Kidney epithelial cell (primary cell): ENCODE measurements around the gene PAQR4. TPM values are rescaled to one million over a fixed set of nuclear protein-coding genes. Genes with fewer than 3 reads are reported as not detected.

Experiments used
- DNase-seq: peaks from one replicate; pipeline ENCODE4 v3.0.0-alpha.2; 2010; ENCODE audit warnings: low read depth
- H3K27me3 ChIP-seq: 2 replicates; pipeline ENCODE4 v1.6.0; 2011; ENCODE audit warnings: low read length; ENCODE audit not compliant: control insufficient read depth, insufficient read depth
- H3K36me3 ChIP-seq: 2 replicates; pipeline ENCODE4 v1.5.1; 2011; ENCODE audit warnings: low read length; ENCODE audit not compliant: control insufficient read depth, insufficient read depth
- H3K4me3 ChIP-seq: 2 replicates; pipeline ENCODE4 v1.5.1; 2011; ENCODE audit warnings: low read depth, mild to moderate bottlenecking, control low read depth, low read length
- total RNA-seq: library from RNA; depleted of rRNA; stranded (reverse); fragments of >200 nt; gene quantifications from 2 replicates; pipeline ENCODE4 v1.2.3, GENCODE V29; 2015
- TF ChIP-seq, protein P1 (sequence below): IDR thresholded peaks from 2 replicates; pipeline ENCODE4 v1.5.1; 2011; ENCODE audit warnings: mild to moderate bottlenecking, moderate library complexity, low read length, control low read depth, inconsistent platforms; ENCODE audit not compliant: insufficient read depth, poor library complexity, severe bottlenecking

The PAQR4 gene
- total RNA-seq, 1 donor from 2014 or later, result 15.2 TPM

- no peaks in the 10 kb centered on the region for H3K36me3 ChIP-seq
- H3K27me3 ChIP-seq, result peaks cover 50% of the 10 kb centered on the region
- DNase-seq, result no peak
- H3K4me3 ChIP-seq, result no peak overlapping the region
- TF ChIP-seq, protein P1, sequence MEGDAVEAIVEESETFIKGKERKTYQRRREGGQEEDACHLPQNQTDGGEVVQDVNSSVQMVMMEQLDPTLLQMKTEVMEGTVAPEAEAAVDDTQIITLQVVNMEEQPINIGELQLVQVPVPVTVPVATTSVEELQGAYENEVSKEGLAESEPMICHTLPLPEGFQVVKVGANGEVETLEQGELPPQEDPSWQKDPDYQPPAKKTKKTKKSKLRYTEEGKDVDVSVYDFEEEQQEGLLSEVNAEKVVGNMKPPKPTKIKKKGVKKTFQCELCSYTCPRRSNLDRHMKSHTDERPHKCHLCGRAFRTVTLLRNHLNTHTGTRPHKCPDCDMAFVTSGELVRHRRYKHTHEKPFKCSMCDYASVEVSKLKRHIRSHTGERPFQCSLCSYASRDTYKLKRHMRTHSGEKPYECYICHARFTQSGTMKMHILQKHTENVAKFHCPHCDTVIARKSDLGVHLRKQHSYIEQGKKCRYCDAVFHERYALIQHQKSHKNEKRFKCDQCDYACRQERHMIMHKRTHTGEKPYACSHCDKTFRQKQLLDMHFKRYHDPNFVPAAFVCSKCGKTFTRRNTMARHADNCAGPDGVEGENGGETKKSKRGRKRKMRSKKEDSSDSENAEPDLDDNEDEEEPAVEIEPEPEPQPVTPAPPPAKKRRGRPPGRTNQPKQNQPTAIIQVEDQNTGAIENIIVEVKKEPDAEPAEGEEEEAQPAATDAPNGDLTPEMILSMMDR, result no peak
These were observed 2.3 kb upstream of the PAQR4 start for GRCh38 chr16:2966808-2967191.

DNA sequence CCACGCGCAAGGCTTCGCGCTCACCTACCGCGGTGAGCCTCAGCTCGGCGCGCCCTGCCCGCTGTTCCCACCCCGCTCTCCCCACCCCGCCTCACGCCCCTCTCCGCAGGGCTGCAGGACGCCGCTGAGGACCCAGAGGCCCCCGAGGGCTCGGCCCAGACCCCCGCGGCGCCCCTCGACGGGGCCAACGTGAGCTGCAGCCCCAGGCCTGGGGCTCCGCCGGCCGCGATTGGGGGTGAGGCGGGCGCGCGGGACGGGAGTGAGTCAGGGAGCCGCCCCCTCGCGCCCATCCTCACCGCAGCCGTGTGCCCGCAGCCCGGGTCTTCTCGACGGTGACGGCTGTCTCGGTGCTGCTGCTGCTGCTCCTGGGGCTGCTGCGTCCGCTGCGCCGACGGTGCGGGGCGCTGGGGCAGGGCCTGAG lies 1.9 kb upstream of the PAQR4 start:
- TF ChIP-seq, protein P1, result no peak
- Histone ChIP-seq H3K27me3 (peaks cover 50% of the 10 kb centered on the region), H3K36me3 (no peaks in the 10 kb centered on the region), H3K4me3 (no peak overlapping the region)
- DNase-seq, result no peak

DNA sequence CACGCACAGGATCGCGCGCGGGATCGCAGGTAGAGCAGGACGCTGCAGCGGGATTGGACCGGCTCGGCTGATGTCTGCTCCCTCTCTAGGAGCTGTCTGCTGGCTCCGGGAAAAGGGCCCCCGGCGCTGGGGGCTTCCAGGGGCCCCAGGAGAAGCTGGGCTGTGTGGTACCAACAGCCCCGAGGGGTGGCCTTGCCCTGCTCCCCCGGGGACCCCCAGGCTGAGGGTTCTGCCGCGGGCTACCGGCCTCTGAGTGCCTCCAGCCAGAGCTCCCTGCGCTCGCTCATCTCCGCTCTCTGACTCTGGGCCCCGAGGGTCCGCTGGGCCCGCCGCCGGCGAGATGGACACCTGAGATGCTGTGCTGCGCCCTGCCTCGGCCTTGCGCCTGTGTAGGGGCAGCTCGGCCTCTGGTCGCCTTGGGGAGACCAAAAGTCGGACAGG lies 1.4 kb upstream of the PAQR4 start:
- Histone ChIP-seq H3K36me3 (no peaks in the 10 kb centered on the region), H3K4me3 (no peak overlapping the region), H3K27me3 (peaks cover 46% of the 10 kb centered on the region)
- TF ChIP-seq, protein P1, result no peak
- no peak for DNase-seq

DNA sequence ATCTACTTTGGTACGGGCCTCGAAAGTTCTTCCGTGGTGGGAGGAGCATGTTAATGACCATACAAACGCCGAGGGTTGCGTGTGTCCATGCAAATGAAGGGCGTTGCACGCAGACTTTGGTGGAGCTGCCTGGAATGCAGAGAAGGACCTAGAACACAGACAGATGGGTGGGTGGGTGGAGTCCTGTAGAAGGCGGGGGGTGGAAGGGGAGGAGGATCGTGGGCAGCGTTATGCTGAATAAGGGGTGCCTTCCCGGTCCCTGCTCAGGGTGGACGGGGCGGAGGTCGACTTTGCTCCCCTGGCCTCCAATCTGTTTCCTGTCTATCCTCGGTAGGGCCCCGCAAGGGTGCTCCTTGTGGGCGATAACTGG lies 795 bp upstream of the PAQR4 start:
- Histone ChIP-seq H3K27me3 (peaks cover 43% of the 10 kb centered on the region), H3K36me3 (no peaks in the 10 kb centered on the region), H3K4me3 (no peak overlapping the region)
- TF ChIP-seq, protein P1, result no peak
- no peak for DNase-seq

DNA sequence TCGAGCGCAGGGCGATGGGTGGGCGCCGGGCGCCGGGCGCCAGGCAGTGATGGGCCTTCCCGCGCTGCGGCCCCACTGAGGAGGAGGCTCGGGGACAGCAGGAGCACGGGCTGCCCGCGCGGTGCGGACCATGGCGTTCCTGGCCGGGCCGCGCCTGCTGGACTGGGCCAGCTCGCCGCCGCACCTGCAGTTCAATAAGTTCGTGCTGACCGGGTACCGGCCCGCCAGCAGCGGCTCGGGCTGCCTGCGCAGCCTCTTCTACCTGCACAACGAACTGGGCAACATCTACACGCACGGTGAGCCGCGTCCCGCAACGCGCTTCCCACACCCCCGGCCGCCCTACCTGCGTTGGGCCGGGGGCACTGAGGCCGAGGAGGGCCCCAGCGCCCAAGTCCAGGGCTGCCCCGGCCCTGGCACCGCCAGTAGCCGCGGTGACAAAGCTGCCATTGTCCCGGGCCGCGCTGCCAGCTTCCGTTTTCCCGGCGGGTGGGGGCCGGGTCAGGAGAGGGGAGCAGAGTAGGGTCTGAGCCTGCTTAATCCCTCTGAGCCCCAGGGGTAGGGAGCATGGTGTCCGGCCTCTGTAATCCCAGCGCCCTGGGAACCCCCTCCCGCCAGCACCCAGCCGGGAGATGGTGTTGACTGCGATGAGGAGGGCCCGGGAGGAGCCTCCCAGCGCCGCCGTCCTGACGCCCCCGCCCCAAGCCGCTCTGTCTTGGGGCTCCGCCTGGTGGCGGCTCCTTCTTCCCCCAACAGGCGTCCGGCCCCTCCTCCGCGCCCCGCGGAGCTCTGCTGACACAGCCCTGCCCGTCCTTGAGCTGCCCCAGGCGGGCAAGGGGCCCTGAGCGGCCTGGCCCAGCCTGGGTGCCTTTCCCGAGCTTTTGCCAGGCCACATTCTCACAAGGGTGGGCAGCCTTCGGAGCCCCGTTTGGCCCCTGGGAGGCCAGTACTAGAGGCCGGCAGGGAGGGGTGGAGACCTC lies 685 bp downstream of the PAQR4 start:
- TF ChIP-seq, protein P1, result peak; percentile 70
- Histone ChIP-seq H3K27me3 (peaks cover 28% of the 10 kb centered on the region), H3K36me3 (peaks cover 1% of the 10 kb centered on the region), H3K4me3 (peak overlapping the region; percentile 59)
- no peak for DNase-seq
